HepG2 (cell line): ENCODE data around the gene PGS1. TPM values are rescaled to one million over a fixed set of nuclear protein-coding genes. Genes with fewer than 3 reads are reported as not detected.

Experiments used
- ATAC-seq: fragments of 200-7000 bp; cut with Tn5 transposase; 3 replicates; pipeline ENCODE4 v1.9.1; 2020; ENCODE audit warnings: mild to moderate bottlenecking, moderate library complexity
- BruUV-seq: library from RNA; stranded (reverse); fragments of 400-500 nt; replicated peaks from 2 replicates; lab custom pipeline; 2021; lab: Mats Ljungman, UMichigan
- CTCF ChIA-PET: fragments of 300-600 bp; formaldehyde crosslinking; extraction: SDS; loops from one replicate; lab custom pipeline; 2021; ENCODE audit warnings: low total read pairs, inconsistent platforms, low intra/inter-chr PET ratio; lab: Yijun Ruan, JAX
- POLR2A ChIA-PET: fragments of 350-600 bp; sonication (Branson Sonifier 250); formaldehyde crosslinking; loops from one replicate; lab custom pipeline; 2020; ENCODE audit warnings: antibody characterized with exemption, inconsistent platforms; lab: Yijun Ruan, JAX
- DNase-seq: peaks from one replicate; pipeline ENCODE4 v3.0.0-alpha.2; 2015; ENCODE audit warnings: low spot score
- FAIRE-seq: peaks from 3 replicates; lab custom pipeline; 2011; peaks lifted over from hg19 to GRCh38; lab: Jason Lieb, UNC
- H2AFZ ChIP-seq: one replicate; pipeline ENCODE4 v1.6.1; 2011; ENCODE audit warnings: low read length, inconsistent platforms
- H3K27ac ChIP-seq: fragments of 300-600 bp; 3 replicates; pipeline ENCODE4 v1.8.0; 2011; ENCODE audit warnings: mixed run types, mild to moderate bottlenecking, mixed read lengths, low read length, inconsistent platforms; ENCODE audit not compliant: insufficient read depth; ENCODE audit errors: extremely low read length
- H3K27me3 ChIP-seq, 2 experiments: fragments of 200-600 bp in 1 of 2; 2 replicates in 1 of 2; 3 replicates in 1 of 2; pipeline versions ENCODE4 v1.6.0 to v1.8.0; 2011; ENCODE audit warnings: low read length in 2 of 2, mild to moderate bottlenecking in 2 of 2, moderate library complexity in 2 of 2, inconsistent platforms in 1 of 2; ENCODE audit not compliant: insufficient read depth in 2 of 2, control insufficient read depth in 1 of 2
- H3K36me3 ChIP-seq, 2 experiments: fragments of 200-600 bp in 1 of 2; replicated peaks in 1 of 2; 2 replicates in 1 of 2; 3 replicates in 1 of 2; pipeline versions ENCODE4 v1.5.1 to v1.8.0; 2011; ENCODE audit warnings: low read length in 2 of 2, inconsistent platforms in 1 of 2; ENCODE audit not compliant: insufficient read depth in 2 of 2, control insufficient read depth in 1 of 2
- H3K4me1 ChIP-seq: 2 replicates; pipeline ENCODE4 v1.5.1; 2012; ENCODE audit warnings: low read length, inconsistent platforms; ENCODE audit not compliant: insufficient read depth
- H3K4me2 ChIP-seq: 2 replicates; pipeline ENCODE4 v1.6.0; 2011; ENCODE audit warnings: low read depth, low read length, inconsistent platforms
- H3K4me3 ChIP-seq, 3 experiments: fragments of 200-600 bp in 1 of 3; sonication (generic), shearing (Covaris generic) in 1 of 3; replicated peaks in 1 of 3; 2 replicates each; pipeline ENCODE4 v1.5.1; 2011 to 2016; ENCODE audit warnings: low read length in 3 of 3, inconsistent platforms in 2 of 3, low read depth in 2 of 3, mild to moderate bottlenecking in 2 of 3, control low read depth in 1 of 3, mixed read lengths in 1 of 3; ENCODE audit not compliant: insufficient read depth in 1 of 3
- H3K79me2 ChIP-seq: one replicate; pipeline ENCODE4 v1.6.1; 2011; ENCODE audit warnings: low read length, inconsistent platforms; ENCODE audit not compliant: insufficient read depth
- H3K9ac ChIP-seq: 2 replicates; pipeline ENCODE4 v1.6.0; 2011; ENCODE audit warnings: mild to moderate bottlenecking, low read depth, low read length, inconsistent platforms; ENCODE audit not compliant: insufficient read depth
- H3K9me3 ChIP-seq: 2 replicates; pipeline ENCODE4 v1.5.1; 2012; ENCODE audit warnings: mild to moderate bottlenecking, low read length
- H4K20me1 ChIP-seq: 2 replicates; pipeline ENCODE4 v1.6.0; 2011; ENCODE audit warnings: inconsistent platforms, mild to moderate bottlenecking, low read length, moderate library complexity; ENCODE audit not compliant: insufficient read depth
- ARNTL ChIP-seq: sonication (generic); formaldehyde crosslinking; IDR thresholded peaks from 2 replicates; pipeline ENCODE4 v1.4.0; 2020; ENCODE audit warnings: mild to moderate bottlenecking, missing genetic modification reagents
- CBX1 ChIP-seq: IDR thresholded peaks from one replicate; pipeline ENCODE4 v1.6.1; 2016; ENCODE audit warnings: antibody characterized with exemption, low read depth
- MED1 ChIP-seq: sonication (generic); formaldehyde crosslinking; IDR thresholded peaks from 2 replicates; pipeline ENCODE4 v1.4.0; 2020; ENCODE audit warnings: missing genetic modification reagents
- POLR2A ChIP-seq, 2 experiments: IDR thresholded peaks; 2 replicates each; pipeline ENCODE4 v1.6.1; 2011; ENCODE audit warnings: low read depth in 2 of 2, low read length in 2 of 2, mild to moderate bottlenecking in 1 of 2, moderate library complexity in 1 of 2; ENCODE audit not compliant: insufficient read depth in 1 of 2
- RBAK ChIP-seq: sonication (generic); formaldehyde crosslinking; IDR thresholded peaks from 2 replicates; pipeline ENCODE4 v1.5.1; 2020; ENCODE audit warnings: mild to moderate bottlenecking, missing genetic modification reagents
- REPIN1 ChIP-seq: sonication (generic); formaldehyde crosslinking; IDR thresholded peaks from 2 replicates; pipeline ENCODE4 v1.8.0; 2022; ENCODE audit warnings: missing genetic modification reagents, low read depth, mild to moderate bottlenecking, borderline replicate concordance
- SNRNP70 ChIP-seq: fragments of 200-400 bp; formaldehyde crosslinking; IDR thresholded peaks from 2 replicates; pipeline ENCODE4 v1.6.1; 2017; ENCODE audit warnings: mild to moderate bottlenecking, low read depth, low read length, moderate library complexity
- SP1 ChIP-seq, 2 experiments: fragments of 450-650 bp in 1 of 2; sonication (generic) in 1 of 2; formaldehyde crosslinking in 1 of 2; IDR thresholded peaks; 2 replicates each; pipeline versions ENCODE4 v1.4.0 to v1.6.1; 2016 to 2020; ENCODE audit warnings: missing genetic modification reagents in 1 of 2
- ZNF263 ChIP-seq: sonication (generic); formaldehyde crosslinking; IDR thresholded peaks from 2 replicates; pipeline ENCODE4 v1.4.0; 2020; ENCODE audit warnings: missing genetic modification reagents
- ZNF558 ChIP-seq: sonication (generic); formaldehyde crosslinking; IDR thresholded peaks from 2 replicates; pipeline ENCODE4 v1.9.0; 2022; ENCODE audit warnings: mild to moderate bottlenecking, missing genetic modification reagents, borderline replicate concordance
- ZNF577 ChIP-seq: sonication (generic); formaldehyde crosslinking; IDR thresholded peaks from 2 replicates; pipeline ENCODE4 v1.4.0; 2020; ENCODE audit warnings: mild to moderate bottlenecking, low read depth, missing genetic modification reagents, borderline replicate concordance
- ZNF782 ChIP-seq: sonication (generic); formaldehyde crosslinking; IDR thresholded peaks from 2 replicates; pipeline ENCODE4 v1.4.0; 2020; ENCODE audit warnings: missing genetic modification reagents, mild to moderate bottlenecking, borderline replicate concordance
- ZNF883 ChIP-seq: sonication (generic); formaldehyde crosslinking; IDR thresholded peaks from 2 replicates; pipeline ENCODE4 v1.5.1; 2020; ENCODE audit warnings: mild to moderate bottlenecking, missing genetic modification reagents; ENCODE audit errors: not compliant biosample characterization
- WGBS: methylation state at CpG from one replicate; pipeline ENCODE4 v1.1.6; 2017; ENCODE audit warnings: low lambda C conversion rate; 5-methylcytosine and 5-hydroxymethylcytosine counted together
- in situ Hi-C: cut with HindIII; loops from 2 replicates; pipeline ENCODE4 v1.10.0; 2017; ENCODE audit warnings: low pct_unique_long_range_greater_than_20kb; ENCODE audit not compliant: extremely low pct_ligation_motif_present
- intact Hi-C: fragments of 100-400 bp; cut with micrococcal nuclease; formaldehyde crosslinking; loops from one replicate; pipeline ENCODE4 v1.10.0; 2022; ENCODE audit not compliant: unreplicated experiment
- polyA plus RNA-seq, 8 experiments: library from polyadenylated mRNA; depleted of rRNA in 3 of 8; stranded (reverse) in 7 of 8; unstranded in 1 of 8; fragments of >200 nt; fragmentation: Illumina TruSeq in 4 of 8; extraction: Trizol in 4 of 8; gene quantifications; 2 replicates each; pipeline versions ENCODE4 v1.2.1 to v1.2.3, GENCODE V29; 2011 to 2016; ENCODE audit warnings: low read depth in 4 of 8, missing spikeins in 1 of 8, mixed read lengths in 1 of 8; ENCODE audit not compliant: insufficient read depth in 1 of 8
- total RNA-seq, 5 experiments: library from RNA; depleted of rRNA; stranded (reverse); fragments of >200 nt; fragmentation: Illumina TruSeq; extraction: Trizol; gene quantifications; 2 replicates each; pipeline ENCODE4 v1.2.3, GENCODE V29; 2016; ENCODE audit warnings: low read depth in 1 of 5
- TF ChIP-seq, protein P1 (sequence below): IDR thresholded peaks from 2 replicates; pipeline ENCODE4 v1.6.1; 2016; ENCODE audit warnings: mild to moderate bottlenecking
- TF ChIP-seq, protein P2 (sequence below): sonication (generic); formaldehyde crosslinking; IDR thresholded peaks from 2 replicates; pipeline ENCODE4 v1.4.0; 2020; ENCODE audit warnings: missing genetic modification reagents
- TF ChIP-seq, protein P3 (sequence below): sonication (generic); formaldehyde crosslinking; IDR thresholded peaks from 2 replicates; pipeline ENCODE4 v1.4.0; 2020; ENCODE audit warnings: mild to moderate bottlenecking, missing genetic modification reagents

PGS1 gene
- total and polyA plus RNA-seq, 2 of the 13 experiments (the other 11 are each of a cell fraction or from before 2014, with no cell fraction given), result 25.9 to 31.5 TPM

DNA sequence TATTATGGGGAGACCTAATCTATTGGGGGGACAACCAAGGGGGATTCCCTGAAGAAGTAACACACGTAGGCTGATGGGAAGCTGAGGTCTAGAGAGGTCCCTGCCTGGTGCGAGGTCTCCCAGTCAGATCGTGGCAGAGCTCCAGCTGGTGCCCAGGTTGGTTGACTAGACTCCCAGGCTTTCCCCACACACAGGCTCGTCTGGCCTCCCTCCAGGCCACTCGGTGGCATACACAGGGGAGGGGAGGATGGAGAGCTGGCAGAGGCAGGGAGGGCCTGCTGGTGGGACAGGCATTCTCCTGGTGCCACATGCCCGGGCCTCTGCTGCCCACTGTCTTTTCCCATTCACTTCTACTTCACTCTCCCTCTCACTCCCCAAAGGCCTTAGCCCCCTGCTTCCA lies 10.1 kb upstream of the PGS1 start:
- ATAC-seq (no peak), FAIRE-seq (no peak), DNase-seq (no peak)
- no peaks in the 10 kb centered on the region for H3K9me3 ChIP-seq
- no peak overlapping the region for H3K4me3 ChIP-seq
- no peaks in the 10 kb centered on the region for H3K36me3 ChIP-seq
- no peak overlapping the region for H3K4me2 ChIP-seq
- POLR2A ChIA-PET, result no interaction called here
- H4K20me1 ChIP-seq, result no peaks in the 10 kb centered on the region; the same call in 1 of the 2 replicates
- no peak overlapping the region for H2AFZ ChIP-seq
- CTCF ChIA-PET, result no interaction called here
- no peaks in the 10 kb centered on the region for H3K79me2 ChIP-seq
- peaks cover 43% of the 10 kb centered on the region for H3K4me1 ChIP-seq
- in situ Hi-C loops (no loop called here), intact Hi-C loops (no loop called here)
- H3K9ac ChIP-seq, result no peak overlapping the region
- peaks cover 18 to 68% of the 10 kb centered on the region in 2 experiments for H3K27me3 ChIP-seq
- no peak overlapping the region for H3K27ac ChIP-seq
- no TSS peak for BruUV-seq
- TF ChIP-seq POLR2A (IDR thresholded peaks at IDR 0.05; ENCODE audit: insufficient read depth in 1 of 2, low read depth in 2 of 2, low read length in 2 of 2), result no peak
- no peak for TF ChIP-seq ZNF558 (CRISPR knock-in tag)
- peak; percentile 55; the same call in 1 of the 2 replicates for TF ChIP-seq ZNF263
- TF ChIP-seq, all 625 proteins: peak for 1
- WGBS, result 35% methylated on average over 6 of the region's 6 CpGs

DNA sequence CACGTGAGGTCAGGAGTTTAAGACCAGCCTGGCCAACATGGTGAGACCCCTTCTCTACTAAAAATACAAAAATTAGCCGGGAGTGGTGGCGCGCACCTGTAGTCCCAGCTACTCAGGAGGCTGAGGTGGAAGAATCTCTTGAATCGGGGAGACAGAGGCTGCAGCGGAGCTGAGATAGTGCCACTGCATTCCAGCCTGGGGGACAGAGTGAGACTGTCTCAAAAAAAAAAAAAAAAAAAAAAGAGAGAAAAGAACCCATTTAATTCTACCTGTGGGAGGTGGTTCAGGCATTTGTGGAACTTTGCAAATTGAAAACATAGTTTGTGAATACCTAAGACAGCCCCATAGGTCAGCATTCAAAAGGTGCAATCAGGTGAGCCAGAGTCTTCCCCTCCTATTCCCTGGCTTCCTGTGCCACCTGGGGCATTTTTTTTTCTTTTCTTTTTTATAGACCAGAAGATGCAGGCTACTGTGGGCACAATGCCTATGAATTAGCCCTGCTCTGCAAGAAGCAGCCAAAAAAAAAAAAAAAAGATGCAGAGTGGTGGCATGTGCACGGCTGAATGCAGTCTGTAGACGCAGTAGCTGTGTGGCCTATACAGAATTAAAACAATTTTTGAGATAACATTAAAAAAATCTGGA lies 9.5 kb upstream of the PGS1 start:
- no peak overlapping the region for H3K9ac ChIP-seq
- TF ChIP-seq, protein P1, sequence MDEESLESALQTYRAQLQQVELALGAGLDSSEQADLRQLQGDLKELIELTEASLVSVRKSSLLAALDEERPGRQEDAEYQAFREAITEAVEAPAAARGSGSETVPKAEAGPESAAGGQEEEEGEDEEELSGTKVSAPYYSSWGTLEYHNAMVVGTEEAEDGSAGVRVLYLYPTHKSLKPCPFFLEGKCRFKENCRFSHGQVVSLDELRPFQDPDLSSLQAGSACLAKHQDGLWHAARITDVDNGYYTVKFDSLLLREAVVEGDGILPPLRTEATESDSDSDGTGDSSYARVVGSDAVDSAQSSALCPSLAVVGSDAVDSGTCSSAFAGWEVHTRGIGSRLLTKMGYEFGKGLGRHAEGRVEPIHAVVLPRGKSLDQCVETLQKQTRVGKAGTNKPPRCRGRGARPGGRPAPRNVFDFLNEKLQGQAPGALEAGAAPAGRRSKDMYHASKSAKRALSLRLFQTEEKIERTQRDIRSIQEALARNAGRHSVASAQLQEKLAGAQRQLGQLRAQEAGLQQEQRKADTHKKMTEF (CRISPR knock-in tag), result no peak
- TF ChIP-seq, protein P2, sequence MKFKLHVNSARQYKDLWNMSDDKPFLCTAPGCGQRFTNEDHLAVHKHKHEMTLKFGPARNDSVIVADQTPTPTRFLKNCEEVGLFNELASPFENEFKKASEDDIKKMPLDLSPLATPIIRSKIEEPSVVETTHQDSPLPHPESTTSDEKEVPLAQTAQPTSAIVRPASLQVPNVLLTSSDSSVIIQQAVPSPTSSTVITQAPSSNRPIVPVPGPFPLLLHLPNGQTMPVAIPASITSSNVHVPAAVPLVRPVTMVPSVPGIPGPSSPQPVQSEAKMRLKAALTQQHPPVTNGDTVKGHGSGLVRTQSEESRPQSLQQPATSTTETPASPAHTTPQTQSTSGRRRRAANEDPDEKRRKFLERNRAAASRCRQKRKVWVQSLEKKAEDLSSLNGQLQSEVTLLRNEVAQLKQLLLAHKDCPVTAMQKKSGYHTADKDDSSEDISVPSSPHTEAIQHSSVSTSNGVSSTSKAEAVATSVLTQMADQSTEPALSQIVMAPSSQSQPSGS, result no peak
- TF ChIP-seq SNRNP70 (no peak), ZNF883 (CRISPR knock-in tag) (no peak), CBX1 (no peak), MED1 (no peak), REPIN1 (CRISPR knock-in tag) (no peak), ARNTL (CRISPR knock-in tag) (no peak), ZNF782 (CRISPR knock-in tag) (no peak), ZNF577 (CRISPR knock-in tag) (no peak), RBAK (CRISPR knock-in tag) (no peak), SP1 (IDR thresholded peaks at IDR 0.05) (no peak), SP1 (CRISPR knock-in tag; IDR thresholded peaks at IDR 0.05) (no peak)
- TF ChIP-seq, protein P3, sequence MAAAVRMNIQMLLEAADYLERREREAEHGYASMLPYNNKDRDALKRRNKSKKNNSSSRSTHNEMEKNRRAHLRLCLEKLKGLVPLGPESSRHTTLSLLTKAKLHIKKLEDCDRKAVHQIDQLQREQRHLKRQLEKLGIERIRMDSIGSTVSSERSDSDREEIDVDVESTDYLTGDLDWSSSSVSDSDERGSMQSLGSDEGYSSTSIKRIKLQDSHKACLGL, result no peak

More for the DNA sequence above, 9.5 kb upstream of the PGS1 start:
- Histone ChIP-seq H4K20me1 (no peaks in the 10 kb centered on the region; the same call in 1 of the 2 replicates), H3K9me3 (no peaks in the 10 kb centered on the region), H3K4me2 (no peak overlapping the region), H3K79me2 (no peaks in the 10 kb centered on the region), H2AFZ (no peak overlapping the region), H3K4me3 (no peak overlapping the region), H3K27ac (no peak overlapping the region), H3K36me3 (no peaks in the 10 kb centered on the region), H3K27me3 (peaks cover 18 to 63% of the 10 kb centered on the region in 2 experiments), H3K4me1 (peaks cover 43% of the 10 kb centered on the region)
- in situ Hi-C loops, result no loop called here
- DNase-seq, result no peak
- FAIRE-seq, result no peak
- ChIA-PET POLR2A (interaction anchor here (1.0 to 1.6 kb wide), 2 partner anchors 53 to 131 kb away, joined by 3 to 5 read pairs; no protein-coding TSS in a partner anchor), CTCF (no interaction called here)
- intact Hi-C loops, result no loop called here
- no TSS peak for BruUV-seq
- no peak for ATAC-seq
- WGBS, result 59% methylated on average over 8 of the region's 8 CpGs
